ENCODE measurements around the gene SMU1. TPM values are rescaled to one million over a fixed set of nuclear protein-coding genes. Genes with fewer than 3 reads are reported as not detected.

SMU1 gene
- total RNA-seq, 4 donors from 2014 or later = 14.6 to 23.5 (median 17.2) TPM

DNA sequence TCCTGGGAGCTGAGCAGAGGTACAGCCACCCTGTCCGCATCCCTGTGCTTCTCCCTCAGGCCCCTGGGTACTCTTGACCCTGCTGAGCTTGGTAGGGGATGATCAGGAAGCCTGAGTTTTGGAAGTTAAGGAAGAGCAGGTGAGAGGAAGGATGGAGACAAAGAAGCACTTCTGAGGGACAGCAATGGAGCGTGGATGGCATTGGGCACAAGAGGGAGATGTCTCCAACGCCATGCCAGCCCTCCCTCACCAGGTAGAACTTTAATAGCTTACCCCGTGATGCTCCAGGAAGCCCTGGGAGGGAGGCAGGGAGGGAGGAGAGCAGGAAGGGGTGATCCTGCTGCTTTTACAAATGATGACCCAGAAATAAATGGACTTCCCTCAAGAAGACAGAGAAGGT lies 29.9 kb upstream of the SMU1 start:
- TF ChIP-seq, protein P1, sequence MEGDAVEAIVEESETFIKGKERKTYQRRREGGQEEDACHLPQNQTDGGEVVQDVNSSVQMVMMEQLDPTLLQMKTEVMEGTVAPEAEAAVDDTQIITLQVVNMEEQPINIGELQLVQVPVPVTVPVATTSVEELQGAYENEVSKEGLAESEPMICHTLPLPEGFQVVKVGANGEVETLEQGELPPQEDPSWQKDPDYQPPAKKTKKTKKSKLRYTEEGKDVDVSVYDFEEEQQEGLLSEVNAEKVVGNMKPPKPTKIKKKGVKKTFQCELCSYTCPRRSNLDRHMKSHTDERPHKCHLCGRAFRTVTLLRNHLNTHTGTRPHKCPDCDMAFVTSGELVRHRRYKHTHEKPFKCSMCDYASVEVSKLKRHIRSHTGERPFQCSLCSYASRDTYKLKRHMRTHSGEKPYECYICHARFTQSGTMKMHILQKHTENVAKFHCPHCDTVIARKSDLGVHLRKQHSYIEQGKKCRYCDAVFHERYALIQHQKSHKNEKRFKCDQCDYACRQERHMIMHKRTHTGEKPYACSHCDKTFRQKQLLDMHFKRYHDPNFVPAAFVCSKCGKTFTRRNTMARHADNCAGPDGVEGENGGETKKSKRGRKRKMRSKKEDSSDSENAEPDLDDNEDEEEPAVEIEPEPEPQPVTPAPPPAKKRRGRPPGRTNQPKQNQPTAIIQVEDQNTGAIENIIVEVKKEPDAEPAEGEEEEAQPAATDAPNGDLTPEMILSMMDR (IDR thresholded peaks at IDR 0.05) = no peak
- DNase-seq (ENCODE audit: low spot score) (no peak), ATAC-seq (ENCODE audit: low FRiP score) (no peak)

DNA sequence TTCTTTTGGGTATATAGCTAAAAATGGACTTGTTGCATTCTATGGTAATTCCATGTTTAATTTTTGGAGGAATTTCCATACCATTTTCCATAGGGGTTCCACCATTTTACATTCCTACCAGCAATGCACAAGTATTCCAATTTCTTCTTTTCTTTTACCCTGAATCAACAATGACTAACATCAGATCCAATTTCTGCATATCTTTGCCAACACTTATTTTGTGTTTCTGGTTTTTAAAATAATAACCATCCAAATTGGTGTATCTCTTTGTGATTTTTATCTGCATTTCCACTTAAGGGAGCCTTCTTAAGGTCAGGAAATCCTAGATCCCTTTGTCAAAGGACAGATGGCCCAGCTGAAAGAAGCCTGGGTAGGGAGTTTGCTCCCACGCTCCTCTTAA lies 29.5 kb upstream of the SMU1 start:
- TF ChIP-seq, protein P1 (IDR thresholded peaks at IDR 0.05) = no peak
- no peak for DNase-seq (ENCODE audit: low spot score)
- no peak for ATAC-seq (ENCODE audit: low FRiP score)

DNA sequence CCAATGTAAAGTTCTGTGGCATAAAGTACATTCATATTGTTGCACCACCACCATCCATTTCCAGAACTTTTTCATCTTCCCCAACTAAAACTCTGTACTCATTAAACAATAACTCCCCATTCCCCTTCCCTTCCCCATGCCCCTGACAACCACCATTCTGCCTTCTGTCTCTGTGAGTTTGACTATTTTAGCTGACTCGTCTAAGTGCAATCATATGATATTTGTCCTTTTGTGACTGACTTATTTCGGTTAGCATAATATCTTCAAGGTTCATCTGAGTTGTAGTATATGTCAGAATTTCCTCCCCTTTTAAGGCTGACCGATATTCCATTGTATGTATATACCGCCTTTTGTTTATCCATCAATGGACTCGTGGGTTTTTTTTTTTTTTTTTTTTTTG lies 29.0 kb upstream of the SMU1 start:
- TF ChIP-seq, protein P1 (IDR thresholded peaks at IDR 0.05) = no peak
- no peak for DNase-seq (ENCODE audit: low spot score)
- no peak for ATAC-seq (ENCODE audit: low FRiP score)

DNA sequence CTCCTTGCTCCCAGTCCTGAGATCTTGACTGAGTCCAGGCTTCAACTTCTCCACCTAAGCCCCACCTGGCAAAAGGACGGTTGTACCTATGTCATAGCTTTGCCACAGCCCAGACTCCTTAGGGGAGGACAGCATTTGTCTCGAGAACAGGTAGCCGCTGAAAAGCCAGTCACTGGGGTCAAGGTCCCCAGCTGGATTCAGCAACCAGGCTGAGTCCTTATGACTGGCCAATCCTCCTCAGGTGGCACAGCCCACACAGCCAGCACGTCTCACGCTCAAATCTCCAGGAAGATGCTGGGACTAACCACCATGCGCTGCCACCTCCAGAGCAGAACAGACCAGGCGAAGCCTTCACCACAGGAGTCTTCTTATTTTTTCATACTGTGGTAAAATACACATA lies 27.9 kb upstream of the SMU1 start:
- TF ChIP-seq, protein P1 (IDR thresholded peaks at IDR 0.05) = no peak
- ATAC-seq (ENCODE audit: low FRiP score) (no peak), DNase-seq (ENCODE audit: low spot score) (no peak)

DNA sequence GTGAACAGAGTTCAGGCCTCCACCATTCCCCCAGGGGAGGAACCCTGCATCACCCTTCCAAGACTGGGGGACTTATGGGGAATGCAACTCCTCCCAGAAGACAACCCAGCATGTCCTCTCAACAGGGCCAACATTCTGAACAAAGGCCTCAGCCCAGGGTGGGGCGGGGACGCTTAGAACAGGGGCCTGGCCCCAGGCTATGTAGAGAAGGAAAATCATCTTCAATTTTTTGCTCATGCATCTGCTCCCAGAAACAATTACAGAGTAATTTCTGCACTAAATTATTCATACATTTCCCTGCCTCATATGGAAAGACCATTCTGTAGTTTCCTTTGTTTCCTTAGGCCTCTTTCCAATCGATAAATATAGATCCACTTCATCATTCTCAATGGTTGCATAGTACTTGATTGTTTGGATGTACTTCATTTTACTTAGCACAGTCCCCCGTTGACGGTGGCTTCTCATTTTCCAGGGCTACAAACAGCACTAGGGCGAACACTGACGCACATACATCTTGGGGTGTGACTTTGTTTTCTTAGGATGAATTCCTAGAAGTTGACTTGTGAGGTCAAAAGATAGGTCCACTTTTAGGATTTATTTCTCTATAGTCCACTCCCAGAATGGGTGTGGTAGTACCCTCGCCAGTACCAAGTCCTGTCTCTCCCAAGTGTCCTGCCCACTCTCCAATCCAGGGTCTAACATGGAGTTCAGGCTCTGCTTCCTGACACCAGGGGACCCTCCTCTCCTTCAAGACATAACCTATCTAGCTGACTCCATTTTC lies 27.2 kb upstream of the SMU1 start:
- TF ChIP-seq, protein P1 (IDR thresholded peaks at IDR 0.05) = no peak
- no peak for ATAC-seq (ENCODE audit: low FRiP score)
- no peak for DNase-seq (ENCODE audit: low spot score)

DNA sequence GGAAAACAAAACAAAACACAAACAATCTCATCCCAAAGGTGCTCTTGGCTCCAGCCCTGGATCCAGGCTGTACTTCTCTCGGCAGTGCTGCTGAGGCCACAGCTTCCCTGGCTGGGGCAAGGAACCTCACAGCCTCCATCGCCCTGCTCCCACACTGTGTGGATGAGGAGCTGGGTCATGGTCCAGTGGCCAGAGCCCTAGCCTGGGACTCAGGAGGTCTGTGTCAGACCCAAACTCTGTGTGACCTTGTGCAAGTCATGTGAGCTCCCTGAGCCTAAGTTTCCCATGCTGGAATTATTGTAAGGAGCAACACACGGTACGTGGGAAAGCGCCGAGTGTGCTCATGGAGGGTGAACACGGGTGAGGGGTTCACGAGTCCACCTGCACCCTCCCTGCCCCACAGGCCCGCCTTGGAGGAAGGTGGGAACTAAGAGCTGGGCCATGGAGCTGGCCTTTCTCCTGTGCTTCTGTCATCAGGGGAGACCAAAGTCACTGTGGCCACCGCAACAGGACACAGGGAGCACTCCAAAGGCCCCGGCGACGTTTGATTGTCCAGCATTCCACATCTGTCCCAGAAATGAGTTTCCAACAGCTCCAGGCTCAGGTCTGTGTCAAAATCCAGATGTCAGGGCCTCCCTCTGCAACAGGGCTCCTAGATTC lies 26.2 kb upstream of the SMU1 start:
- TF ChIP-seq, protein P1 (IDR thresholded peaks at IDR 0.05) = no peak
- DNase-seq (ENCODE audit: low spot score) (no peak), ATAC-seq (ENCODE audit: low FRiP score) (no peak)
